ENCODE data around the gene NUP205. TPM values are rescaled to one million over a fixed set of nuclear protein-coding genes. Genes with fewer than 3 reads are reported as not detected.
A peak's percentile ranks its signal among the peaks of the same experiment; 100 is the strongest.

Gene NUP205, protein sequence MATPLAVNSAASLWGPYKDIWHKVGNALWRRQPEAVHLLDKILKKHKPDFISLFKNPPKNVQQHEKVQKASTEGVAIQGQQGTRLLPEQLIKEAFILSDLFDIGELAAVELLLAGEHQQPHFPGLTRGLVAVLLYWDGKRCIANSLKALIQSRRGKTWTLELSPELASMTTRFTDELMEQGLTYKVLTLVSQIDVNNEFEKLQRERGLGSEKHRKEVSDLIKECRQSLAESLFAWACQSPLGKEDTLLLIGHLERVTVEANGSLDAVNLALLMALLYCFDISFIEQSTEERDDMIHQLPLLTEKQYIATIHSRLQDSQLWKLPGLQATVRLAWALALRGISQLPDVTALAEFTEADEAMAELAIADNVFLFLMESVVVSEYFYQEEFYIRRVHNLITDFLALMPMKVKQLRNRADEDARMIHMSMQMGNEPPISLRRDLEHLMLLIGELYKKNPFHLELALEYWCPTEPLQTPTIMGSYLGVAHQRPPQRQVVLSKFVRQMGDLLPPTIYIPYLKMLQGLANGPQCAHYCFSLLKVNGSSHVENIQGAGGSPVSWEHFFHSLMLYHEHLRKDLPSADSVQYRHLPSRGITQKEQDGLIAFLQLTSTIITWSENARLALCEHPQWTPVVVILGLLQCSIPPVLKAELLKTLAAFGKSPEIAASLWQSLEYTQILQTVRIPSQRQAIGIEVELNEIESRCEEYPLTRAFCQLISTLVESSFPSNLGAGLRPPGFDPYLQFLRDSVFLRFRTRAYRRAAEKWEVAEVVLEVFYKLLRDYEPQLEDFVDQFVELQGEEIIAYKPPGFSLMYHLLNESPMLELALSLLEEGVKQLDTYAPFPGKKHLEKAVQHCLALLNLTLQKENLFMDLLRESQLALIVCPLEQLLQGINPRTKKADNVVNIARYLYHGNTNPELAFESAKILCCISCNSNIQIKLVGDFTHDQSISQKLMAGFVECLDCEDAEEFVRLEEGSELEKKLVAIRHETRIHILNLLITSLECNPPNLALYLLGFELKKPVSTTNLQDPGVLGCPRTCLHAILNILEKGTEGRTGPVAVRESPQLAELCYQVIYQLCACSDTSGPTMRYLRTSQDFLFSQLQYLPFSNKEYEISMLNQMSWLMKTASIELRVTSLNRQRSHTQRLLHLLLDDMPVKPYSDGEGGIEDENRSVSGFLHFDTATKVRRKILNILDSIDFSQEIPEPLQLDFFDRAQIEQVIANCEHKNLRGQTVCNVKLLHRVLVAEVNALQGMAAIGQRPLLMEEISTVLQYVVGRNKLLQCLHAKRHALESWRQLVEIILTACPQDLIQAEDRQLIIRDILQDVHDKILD (N-terminal part only)
- 10 to 100 TPM; 26.2 to 68.4 (median 32.7) TPM for total RNA-seq

GRCh38 chr7:135557455-135558336, at the start of gene NUP205:
TSS of gene NUP205 (plus strand) at chr7:135557917. CDS start at chr7:135557945, 28 bp downstream.
- H3K4me1 ChIP-seq (replicated peaks in 1 of 2), result no peaks in the 10 kb centered on the region
- H3K27ac ChIP-seq, result peak within 1 kb of the TSS; percentile 99 to 100
- peak within 1 kb of the TSS; percentile 57 to 76 (median 64) for H3K4me3 ChIP-seq
- in situ Hi-C loops (cut with MboI; ENCODE audit: low pct_unique_long_range_greater_than_20kb in 2 of 9, low sequenced_read_pairs in 9 of 9, unreplicated experiment in 9 of 9), result loop anchor here in 1 of 9 experiments (25.0 kb wide), 1 partner anchor 270 kb away; no protein-coding TSS in a partner anchor
- WGBS, 10 experiments, result 1 to 39% (median 8%) methylated on average over 3 to 22 of the region's 38 CpGs; no CpG with 5 or more reads in 2 of the 10 experiments
- ATAC-seq (replicated peaks in 6 of 8), result peak; percentile 86 to 94 (median 90)

DNA sequence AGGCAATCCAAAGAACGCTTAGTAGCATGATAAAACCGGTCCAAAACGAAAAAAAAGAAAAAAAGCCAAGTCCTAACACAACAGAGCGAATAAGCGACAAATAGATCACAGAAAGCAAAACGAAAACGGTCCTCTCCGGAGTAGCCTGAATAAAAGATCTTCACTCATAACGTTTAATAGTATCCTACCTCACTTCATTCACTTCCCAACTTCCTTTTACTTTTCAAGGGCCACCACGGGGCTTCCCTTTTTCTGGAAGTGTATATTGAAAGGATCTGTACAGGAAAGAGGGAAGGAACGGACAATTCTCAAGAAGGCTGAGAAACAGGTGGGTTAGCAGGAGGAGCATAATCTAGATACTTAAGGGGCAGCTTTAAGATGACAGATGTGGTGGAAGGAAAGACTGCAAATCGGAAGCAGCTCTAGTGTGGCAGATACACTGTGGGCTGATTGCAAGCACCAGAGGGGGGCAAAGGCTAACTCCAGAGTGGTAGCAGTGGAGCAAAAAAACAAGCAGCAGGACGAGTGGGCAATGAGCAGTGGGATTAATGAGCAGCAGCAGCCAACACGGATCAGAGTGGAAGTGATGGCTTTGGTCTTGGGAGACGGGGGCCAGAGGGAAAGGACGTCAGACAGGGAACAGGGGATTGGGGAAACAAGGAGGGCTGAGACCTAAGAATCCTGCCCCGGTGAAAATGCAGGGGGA, 48.7 kb upstream of the NUP205 start:
- in situ Hi-C loops (cut with MboI; ENCODE audit: low pct_unique_long_range_greater_than_20kb in 2 of 9, low sequenced_read_pairs in 9 of 9, unreplicated experiment in 9 of 9), result no loop called here
- peak; percentile 2 to 29 (median 10) for ATAC-seq (replicated peaks in 6 of 8)

DNA sequence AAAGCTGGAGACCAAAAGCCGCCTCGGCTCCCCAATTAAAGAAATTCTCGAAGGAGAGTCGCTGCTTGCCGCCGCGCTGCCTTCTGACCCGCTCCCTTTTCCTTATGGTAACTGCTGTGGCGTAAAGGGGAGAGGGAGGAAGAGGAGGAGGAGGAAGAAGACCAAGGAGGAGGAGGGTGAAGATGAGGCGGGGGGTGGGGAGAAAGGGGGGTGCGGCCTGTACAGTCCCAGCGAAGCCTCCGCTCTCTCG, 48.2 kb upstream of the NUP205 start:
- in situ Hi-C loops (cut with MboI; ENCODE audit: low pct_unique_long_range_greater_than_20kb in 2 of 9, low sequenced_read_pairs in 9 of 9, unreplicated experiment in 9 of 9), result no loop called here
- H3K4me1 ChIP-seq (replicated peaks in 1 of 2), result peaks cover 3 to 12% of the 10 kb centered on the region in 2 donors
- no peak for ATAC-seq (replicated peaks in 6 of 8)
- WGBS, 10 experiments, result 0% methylated on average over 2 to 4 of the region's 14 CpGs; no CpG with 5 or more reads in 7 of the 10 experiments
- H3K4me3 ChIP-seq, result peak overlapping the region; percentile 70 to 98 (median 79)
- H3K27ac ChIP-seq, result peak overlapping the region; percentile 93

More for the DNA sequence above, 48.7 kb upstream of the NUP205 start:
- peaks cover 3 to 12% of the 10 kb centered on the region in 2 donors for H3K4me1 ChIP-seq (replicated peaks in 1 of 2)
- peak overlapping the region; percentile 70 to 98 (median 79) for H3K4me3 ChIP-seq
- WGBS, 10 experiments, result 0 to 5% (median 0%) methylated on average over 1 to 12 of the region's 17 CpGs
- H3K27ac ChIP-seq, result peak overlapping the region; percentile 93

DNA sequence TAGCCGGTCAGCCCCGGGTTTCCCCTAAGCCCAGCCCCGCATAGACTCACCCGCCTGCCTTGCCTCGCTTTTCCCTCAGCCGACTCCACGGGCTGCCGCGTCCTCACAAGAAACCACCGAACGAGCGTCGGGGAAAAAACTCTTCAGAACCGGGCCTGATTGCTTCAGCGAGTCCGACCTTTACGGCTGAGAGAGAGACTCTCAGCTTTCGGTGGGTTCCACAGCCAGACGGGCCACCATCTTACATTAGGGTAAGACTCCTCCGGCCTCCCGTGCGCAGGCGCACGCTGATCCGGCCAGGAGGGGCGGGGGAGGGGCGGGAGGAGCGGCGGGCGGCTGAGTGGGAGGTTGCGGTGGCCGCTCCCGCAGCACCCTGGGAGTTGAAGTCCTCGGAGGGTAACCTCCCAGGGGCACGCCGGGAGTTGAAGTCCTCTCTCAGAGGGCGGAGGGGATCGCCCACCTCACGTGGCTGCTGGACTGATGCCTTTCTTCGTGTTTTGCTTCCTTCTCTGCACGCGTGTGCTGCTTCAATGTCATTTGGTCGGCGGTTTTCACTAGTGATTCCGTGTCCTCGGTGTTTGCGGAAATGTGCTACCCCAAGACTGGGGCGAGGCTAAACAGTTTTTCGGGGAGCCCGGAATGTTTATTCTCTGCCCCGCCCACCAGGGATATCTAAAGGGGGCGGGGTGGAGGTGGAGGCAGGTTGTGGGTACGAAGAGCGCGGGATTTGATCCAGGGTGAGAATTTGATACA, 47.7 kb upstream of the NUP205 start, which contains the start of gene CNOT4:
TSS of gene CNOT4 (minus strand) at position 264 of the 753 bp plus-strand sequence. CDS start 71,771 bp downstream, outside the sequence.
- Histone ChIP-seq H3K4me3 (peak within 1 kb of the TSS; percentile 70 to 98 (median 79)), H3K4me1 (replicated peaks in 1 of 2) (peaks cover 3 to 12% of the 10 kb centered on the region in 2 donors), H3K27ac (peak within 1 kb of the TSS; percentile 93)
- in situ Hi-C loops (cut with MboI; ENCODE audit: low pct_unique_long_range_greater_than_20kb in 2 of 9, low sequenced_read_pairs in 9 of 9, unreplicated experiment in 9 of 9), result no loop called here
- peak; percentile 93 to 99 (median 98) for ATAC-seq (replicated peaks in 6 of 8)
- 0 to 3% (median 0%) methylated on average over 3 to 13 of the region's 55 CpGs; no CpG with 5 or more reads in 7 of the 10 experiments for WGBS, 10 experiments

GRCh38 chr7:135510592-135511183, 47.0 kb upstream of the NUP205 start:
- peak overlapping the region; percentile 70 to 98 (median 79) for H3K4me3 ChIP-seq
- no peak overlapping the region for H3K27ac ChIP-seq
- in situ Hi-C loops (cut with MboI; ENCODE audit: low pct_unique_long_range_greater_than_20kb in 2 of 9, low sequenced_read_pairs in 9 of 9, unreplicated experiment in 9 of 9), result no loop called here
- 0 to 20% (median 0%) methylated on average over 1 to 8 of the region's 17 CpGs; no CpG with 5 or more reads in 2 of the 10 experiments for WGBS, 10 experiments
- peaks cover 3 to 12% of the 10 kb centered on the region in 2 donors for H3K4me1 ChIP-seq (replicated peaks in 1 of 2)
- ATAC-seq (replicated peaks in 6 of 8), result no peak

DNA sequence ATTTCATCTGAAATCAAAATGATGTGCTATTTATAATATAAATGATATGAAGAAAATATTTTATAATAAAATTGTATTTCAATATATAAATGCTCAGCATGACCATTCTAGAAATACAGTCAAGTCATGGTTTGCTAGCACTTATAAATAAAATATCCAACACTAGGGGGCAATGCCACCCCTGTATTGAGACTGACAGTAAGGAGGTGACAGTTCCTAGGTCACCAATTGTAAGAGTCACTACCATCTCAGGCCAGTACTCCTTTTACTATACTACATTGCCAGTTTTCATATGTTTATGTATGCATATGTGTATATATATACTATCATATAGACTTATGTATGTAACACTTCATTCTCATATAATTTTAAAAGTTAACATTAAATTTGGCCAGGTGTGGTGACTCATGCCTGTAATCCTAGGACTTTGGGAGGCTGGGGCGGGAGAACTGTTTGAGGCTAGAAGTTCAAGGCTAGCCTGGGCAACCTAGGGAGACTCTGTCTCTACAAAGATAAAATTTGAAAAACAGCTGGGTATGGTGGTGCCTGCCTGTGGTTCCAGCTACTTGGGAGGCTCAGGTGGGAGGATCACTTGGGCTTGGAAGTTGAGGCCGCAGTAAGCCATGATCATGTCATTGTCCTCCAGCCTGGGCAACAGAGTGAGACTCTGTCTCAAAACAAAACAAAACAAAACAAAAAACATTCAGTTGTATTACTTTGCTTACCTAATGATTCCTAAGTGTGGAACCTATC, 45.4 kb upstream of the NUP205 start:
- in situ Hi-C loops (cut with MboI; ENCODE audit: low pct_unique_long_range_greater_than_20kb in 2 of 9, low sequenced_read_pairs in 9 of 9, unreplicated experiment in 9 of 9), result no loop called here
- peaks cover 2 to 7% of the 10 kb centered on the region in 2 donors for H3K4me1 ChIP-seq (replicated peaks in 1 of 2)
- no peak overlapping the region for H3K27ac ChIP-seq
- no peak overlapping the region for H3K4me3 ChIP-seq
- ATAC-seq (replicated peaks in 6 of 8), result peak in 1 of 8 experiments; percentile 2
- 86 to 100% (median 100%) methylated on average over 1 to 2 of the region's 2 CpGs; no CpG with 5 or more reads in 3 of the 10 experiments for WGBS, 10 experiments

DNA sequence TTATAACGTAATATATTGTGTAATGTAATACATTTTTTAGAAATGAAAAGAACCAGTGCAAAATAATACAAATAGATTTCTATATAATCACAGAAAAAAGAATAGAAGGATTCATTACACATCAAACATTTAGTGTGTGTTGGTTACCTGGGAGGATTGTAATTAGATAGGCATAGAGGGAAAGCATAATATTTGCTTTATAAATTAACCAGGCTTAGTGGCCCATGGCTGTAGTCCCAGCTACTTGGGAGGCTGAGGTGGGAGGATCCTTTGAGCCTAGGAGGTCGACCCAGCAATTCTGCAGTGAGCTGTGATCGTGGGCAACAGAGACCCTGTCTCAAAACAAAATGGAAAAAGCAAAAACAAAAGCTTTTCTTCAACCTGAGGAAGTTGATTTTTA, 42.9 kb upstream of the NUP205 start:
- 21 to 100% (median 70%) methylated on average over 1 to 3 of the region's 3 CpGs for WGBS, 10 experiments
- in situ Hi-C loops (cut with MboI; ENCODE audit: low pct_unique_long_range_greater_than_20kb in 2 of 9, low sequenced_read_pairs in 9 of 9, unreplicated experiment in 9 of 9), result no loop called here

GRCh38 chr7:135517060-135517459, 40.7 kb upstream of the NUP205 start:
- in situ Hi-C loops (cut with MboI; ENCODE audit: low pct_unique_long_range_greater_than_20kb in 2 of 9, low sequenced_read_pairs in 9 of 9, unreplicated experiment in 9 of 9), result no loop called here
- H3K27ac ChIP-seq, result no peak overlapping the region
- H3K4me1 ChIP-seq (replicated peaks in 1 of 2), result no peaks in the 10 kb centered on the region
- 50 to 100% (median 80%) methylated on average over 1 to 3 of the region's 3 CpGs; no CpG with 5 or more reads in 3 of the 10 experiments for WGBS, 10 experiments
- ATAC-seq (replicated peaks in 6 of 8), result no peak
- no peak overlapping the region for H3K4me3 ChIP-seq

More for the DNA sequence above, 42.9 kb upstream of the NUP205 start:
- no peaks in the 10 kb centered on the region for H3K4me1 ChIP-seq (replicated peaks in 1 of 2)
- no peak overlapping the region for H3K27ac ChIP-seq
- H3K4me3 ChIP-seq, result no peak overlapping the region
- ATAC-seq (replicated peaks in 6 of 8), result no peak

DNA sequence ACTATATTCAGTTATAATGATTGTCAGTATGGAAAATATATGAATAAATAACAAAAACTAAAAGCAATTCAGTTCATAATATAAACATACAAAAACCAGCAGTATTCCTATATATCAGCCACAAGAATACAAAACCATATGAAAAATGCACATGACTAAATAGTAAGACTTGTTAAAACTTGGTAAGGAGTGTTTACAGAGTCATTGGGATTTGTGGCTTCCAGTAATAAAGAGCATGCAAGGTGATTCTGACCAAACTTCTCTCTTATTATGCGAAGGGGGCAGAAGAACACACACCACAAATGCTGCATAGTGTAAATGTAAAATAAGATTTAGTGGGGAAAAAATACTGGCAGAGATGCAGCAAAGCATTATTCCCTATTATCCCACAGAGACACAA, 39.0 kb upstream of the NUP205 start:
- no peak overlapping the region for H3K27ac ChIP-seq
- in situ Hi-C loops (cut with MboI; ENCODE audit: low pct_unique_long_range_greater_than_20kb in 2 of 9, low sequenced_read_pairs in 9 of 9, unreplicated experiment in 9 of 9), result no loop called here
- peak in 3 of 8 experiments; percentile 34 to 68 (median 47) for ATAC-seq (replicated peaks in 6 of 8)

DNA sequence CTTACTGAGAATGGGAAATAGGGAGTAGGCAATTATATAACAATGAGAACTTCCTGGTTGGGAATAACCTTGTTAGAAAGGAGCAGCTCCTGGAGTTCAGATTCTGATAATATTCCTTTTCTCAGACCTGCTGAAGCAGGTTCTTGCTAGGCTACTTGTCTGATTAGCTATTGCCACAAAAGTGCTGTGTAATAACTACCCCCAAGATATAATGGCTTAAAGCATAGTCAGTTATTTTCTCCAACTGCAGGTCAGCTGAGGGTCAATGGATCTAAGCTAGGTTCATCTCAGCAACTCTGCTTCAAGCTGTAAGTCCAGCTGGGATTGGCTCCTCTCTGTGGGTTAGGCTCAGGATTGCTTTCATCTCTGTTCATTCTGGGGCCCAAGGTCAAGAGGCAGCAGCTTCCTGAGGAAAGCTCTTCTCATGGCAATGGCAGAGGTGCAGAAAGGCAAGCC, 38.5 kb upstream of the NUP205 start:
- in situ Hi-C loops (cut with MboI; ENCODE audit: low pct_unique_long_range_greater_than_20kb in 2 of 9, low sequenced_read_pairs in 9 of 9, unreplicated experiment in 9 of 9), result no loop called here
- no peak overlapping the region for H3K4me3 ChIP-seq
- ATAC-seq (replicated peaks in 6 of 8), result no peak
- no peak overlapping the region for H3K27ac ChIP-seq
- H3K4me1 ChIP-seq (replicated peaks in 1 of 2), result no peaks in the 10 kb centered on the region

More for the DNA sequence above, 39.0 kb upstream of the NUP205 start:
- Histone ChIP-seq H3K4me3 (no peak overlapping the region), H3K4me1 (replicated peaks in 1 of 2) (no peaks in the 10 kb centered on the region)
- 0 to 100% (median 60%) methylated on average over 1 of the region's 1 CpG; no CpG with 5 or more reads in 3 of the 10 experiments for WGBS, 10 experiments
